ENCODE results near the gene SEC61A2. TPM values are rescaled to one million over a fixed set of nuclear protein-coding genes. Genes with fewer than 3 reads are reported as not detected.

SEC61A2 gene
- total RNA-seq, 2 donors from 2014 or later = 0.66 to 4.2 TPM

DNA sequence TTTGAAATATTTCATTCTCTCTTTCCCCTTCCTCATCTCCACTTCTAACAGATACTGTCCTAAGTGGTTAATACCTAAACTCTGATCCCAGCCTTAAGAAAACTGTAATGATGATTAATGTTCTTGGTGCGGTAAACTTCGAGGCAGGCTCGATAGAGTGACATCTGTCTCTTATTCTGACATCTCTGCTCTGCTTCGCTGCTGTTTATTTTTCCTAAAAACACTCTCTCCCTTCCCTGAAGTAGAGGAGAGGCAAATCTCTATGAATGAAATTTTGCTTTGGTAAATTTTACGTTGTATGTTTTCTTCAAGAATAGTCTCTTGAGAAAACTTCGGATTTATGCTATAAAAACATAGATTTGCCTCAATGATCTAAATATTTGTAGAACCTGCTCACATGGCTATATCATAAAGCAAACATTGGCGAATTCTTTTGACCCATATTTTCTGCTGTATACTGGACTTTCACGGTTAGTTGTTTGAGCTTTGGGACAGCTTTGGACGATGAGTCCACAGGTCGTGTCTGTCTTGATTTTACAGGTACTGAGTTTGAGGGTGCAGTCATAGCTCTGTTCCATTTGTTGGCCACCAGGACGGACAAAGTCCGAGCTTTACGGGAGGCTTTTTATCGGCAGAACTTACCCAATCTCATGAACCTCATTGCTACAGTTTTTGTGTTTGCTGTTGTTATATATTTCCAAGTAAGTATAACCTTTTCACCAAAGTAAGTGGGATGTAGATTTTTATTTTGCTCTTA is 27.1 kb downstream of the SEC61A2 start:
- no peaks in the 10 kb centered on the region for H3K27me3 ChIP-seq
- intact Hi-C loops (cut with DNase I) = no loop called here
- 58 to 61% methylated on average over 14 of the region's 14 CpGs for WGBS, 2 donors
- ATAC-seq (no peak), DNase-seq (no peak)
- no peaks in the 10 kb centered on the region for H3K9me3 ChIP-seq
- no peak overlapping the region for H3K4me3 ChIP-seq
- H3K36me3 ChIP-seq (replicated peaks in 1 of 2; ENCODE audit: insufficient read depth in 1 of 2, low read depth in 2 of 2) = no peaks in the 10 kb centered on the region
- H3K27ac ChIP-seq = no peak overlapping the region
- H3K4me1 ChIP-seq = no peaks in the 10 kb centered on the region
- TF ChIP-seq, protein P1, sequence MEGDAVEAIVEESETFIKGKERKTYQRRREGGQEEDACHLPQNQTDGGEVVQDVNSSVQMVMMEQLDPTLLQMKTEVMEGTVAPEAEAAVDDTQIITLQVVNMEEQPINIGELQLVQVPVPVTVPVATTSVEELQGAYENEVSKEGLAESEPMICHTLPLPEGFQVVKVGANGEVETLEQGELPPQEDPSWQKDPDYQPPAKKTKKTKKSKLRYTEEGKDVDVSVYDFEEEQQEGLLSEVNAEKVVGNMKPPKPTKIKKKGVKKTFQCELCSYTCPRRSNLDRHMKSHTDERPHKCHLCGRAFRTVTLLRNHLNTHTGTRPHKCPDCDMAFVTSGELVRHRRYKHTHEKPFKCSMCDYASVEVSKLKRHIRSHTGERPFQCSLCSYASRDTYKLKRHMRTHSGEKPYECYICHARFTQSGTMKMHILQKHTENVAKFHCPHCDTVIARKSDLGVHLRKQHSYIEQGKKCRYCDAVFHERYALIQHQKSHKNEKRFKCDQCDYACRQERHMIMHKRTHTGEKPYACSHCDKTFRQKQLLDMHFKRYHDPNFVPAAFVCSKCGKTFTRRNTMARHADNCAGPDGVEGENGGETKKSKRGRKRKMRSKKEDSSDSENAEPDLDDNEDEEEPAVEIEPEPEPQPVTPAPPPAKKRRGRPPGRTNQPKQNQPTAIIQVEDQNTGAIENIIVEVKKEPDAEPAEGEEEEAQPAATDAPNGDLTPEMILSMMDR (IDR thresholded peaks at IDR 0.05) = no peak
- no peak for TF ChIP-seq POLR2A (IDR thresholded peaks at IDR 0.05)

DNA sequence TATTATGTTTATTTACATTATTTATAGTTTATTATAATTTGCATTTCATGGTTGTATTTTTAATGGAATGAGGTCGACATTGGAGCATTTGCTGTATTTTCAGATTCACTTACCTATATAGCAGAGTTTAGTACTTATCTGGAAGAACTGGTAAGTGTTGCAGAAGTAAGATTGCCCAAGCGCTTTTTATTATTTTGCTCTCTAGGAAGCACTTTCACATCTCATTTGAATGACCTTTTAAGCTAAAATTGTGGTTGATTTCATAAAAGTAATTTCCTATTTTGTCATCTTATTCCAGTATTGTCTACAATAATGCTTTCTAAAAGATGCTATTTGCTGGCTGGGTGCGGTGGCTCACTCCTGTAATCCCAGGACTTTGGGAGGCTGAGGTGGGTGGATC is 28.6 kb downstream of the SEC61A2 start:
- no peaks in the 10 kb centered on the region for H3K4me1 ChIP-seq
- 83 to 90% methylated on average over 3 of the region's 3 CpGs for WGBS, 2 donors
- no peak for DNase-seq
- TF ChIP-seq POLR2A (IDR thresholded peaks at IDR 0.05) = no peak
- TF ChIP-seq, protein P1 (IDR thresholded peaks at IDR 0.05) = no peak
- no peak overlapping the region for H3K4me3 ChIP-seq
- H3K27me3 ChIP-seq = no peaks in the 10 kb centered on the region
- no peak overlapping the region for H3K27ac ChIP-seq
- no peak for ATAC-seq
- intact Hi-C loops (cut with DNase I) = no loop called here
- no peaks in the 10 kb centered on the region for H3K36me3 ChIP-seq (replicated peaks in 1 of 2; ENCODE audit: insufficient read depth in 1 of 2, low read depth in 2 of 2)
- no peaks in the 10 kb centered on the region for H3K9me3 ChIP-seq

DNA sequence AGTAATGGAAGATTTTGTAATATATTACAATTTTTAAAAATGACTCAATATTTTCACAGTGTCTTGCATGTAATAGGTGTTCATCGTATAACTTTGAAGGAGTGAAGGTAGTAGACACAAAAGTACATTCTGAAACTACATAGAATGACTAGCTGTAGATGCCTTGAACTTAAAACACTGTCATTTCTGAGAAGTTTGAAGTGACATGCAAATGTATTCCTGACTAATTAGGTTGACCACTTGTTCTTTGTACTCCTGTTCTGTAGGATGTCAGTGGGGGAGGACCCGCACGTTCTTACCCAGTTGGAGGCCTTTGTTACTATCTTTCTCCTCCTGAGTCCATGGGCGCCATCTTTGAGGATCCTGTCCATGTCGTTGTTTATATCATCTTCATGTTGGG is 31.2 kb downstream of the SEC61A2 start:
- H3K4me3 ChIP-seq = no peak overlapping the region
- TF ChIP-seq POLR2A (IDR thresholded peaks at IDR 0.05) = no peak
- TF ChIP-seq, protein P1 (IDR thresholded peaks at IDR 0.05) = no peak
- no peaks in the 10 kb centered on the region for H3K27me3 ChIP-seq
- no peaks in the 10 kb centered on the region for H3K9me3 ChIP-seq
- WGBS, 2 donors = 91 to 95% methylated on average over 5 of the region's 5 CpGs
- no peak for ATAC-seq
- intact Hi-C loops (cut with DNase I) = no loop called here
- H3K27ac ChIP-seq = no peak overlapping the region
- no peaks in the 10 kb centered on the region for H3K36me3 ChIP-seq (replicated peaks in 1 of 2; ENCODE audit: insufficient read depth in 1 of 2, low read depth in 2 of 2)
- no peaks in the 10 kb centered on the region for H3K4me1 ChIP-seq
- no peak for DNase-seq

DNA sequence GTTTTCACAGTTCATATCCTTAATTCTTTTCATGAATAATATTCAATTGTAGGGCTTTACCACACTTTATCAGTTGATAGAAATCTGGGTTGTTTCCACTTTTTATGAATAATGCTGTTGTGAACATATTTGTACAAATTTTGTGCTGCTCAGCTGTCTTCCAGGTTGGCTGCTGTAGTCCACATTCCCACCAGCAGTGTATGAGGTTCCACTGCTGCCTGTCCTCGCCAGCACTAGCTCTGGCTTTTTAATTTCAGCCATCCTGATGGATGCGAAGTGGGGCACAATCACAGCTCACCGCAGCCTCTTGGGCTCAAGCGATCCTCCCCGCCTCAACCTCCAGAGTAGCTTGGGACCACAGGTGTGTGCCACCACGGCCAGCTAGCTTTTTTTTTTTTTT is 33.5 kb downstream of the SEC61A2 start:
- H3K9me3 ChIP-seq = no peaks in the 10 kb centered on the region
- WGBS, 2 donors = 99% methylated on average over 6 of the region's 6 CpGs
- intact Hi-C loops (cut with DNase I) = no loop called here
- TF ChIP-seq POLR2A (IDR thresholded peaks at IDR 0.05) = no peak
- TF ChIP-seq, protein P1 (IDR thresholded peaks at IDR 0.05) = no peak
- no peak overlapping the region for H3K4me3 ChIP-seq
- H3K27ac ChIP-seq = no peak overlapping the region
- no peaks in the 10 kb centered on the region for H3K4me1 ChIP-seq
- no peak for DNase-seq
- ATAC-seq = no peak
- H3K36me3 ChIP-seq (replicated peaks in 1 of 2; ENCODE audit: insufficient read depth in 1 of 2, low read depth in 2 of 2) = no peaks in the 10 kb centered on the region
- no peaks in the 10 kb centered on the region for H3K27me3 ChIP-seq

DNA sequence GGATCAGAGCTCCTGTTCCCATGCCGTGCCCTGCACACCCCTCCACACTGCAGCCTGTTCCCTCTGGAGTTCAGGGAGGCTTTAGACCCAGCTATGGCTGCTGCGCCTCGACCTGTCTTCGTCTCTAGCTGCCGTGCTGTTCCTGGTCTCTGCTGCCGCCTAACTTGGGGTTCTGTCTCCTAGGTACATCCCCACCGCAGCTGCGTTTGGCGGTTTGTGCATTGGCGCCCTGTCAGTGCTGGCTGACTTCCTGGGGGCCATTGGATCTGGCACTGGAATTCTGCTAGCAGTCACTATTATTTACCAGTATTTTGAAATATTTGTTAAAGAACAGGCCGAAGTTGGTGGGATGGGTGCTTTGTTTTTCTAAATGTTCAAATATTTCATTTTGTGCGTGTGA is 34.6 kb downstream of the SEC61A2 start:
- Histone ChIP-seq H3K9me3 (no peaks in the 10 kb centered on the region), H3K36me3 (replicated peaks in 1 of 2; ENCODE audit: insufficient read depth in 1 of 2, low read depth in 2 of 2) (no peaks in the 10 kb centered on the region), H3K27ac (no peak overlapping the region), H3K27me3 (no peaks in the 10 kb centered on the region), H3K4me3 (no peak overlapping the region), H3K4me1 (no peaks in the 10 kb centered on the region)
- intact Hi-C loops (cut with DNase I) = no loop called here
- ATAC-seq (no peak), DNase-seq (no peak)
- TF ChIP-seq, protein P1 (IDR thresholded peaks at IDR 0.05) = no peak
- TF ChIP-seq POLR2A (IDR thresholded peaks at IDR 0.05) = no peak
- 91 to 96% methylated on average over 9 to 11 of the region's 12 CpGs for WGBS, 2 donors

Data from body of pancreas (tissue), 4 donors.